Lung (tissue), 16 donors: Measurements from ENCODE around the gene ZNF480. TPM values are rescaled to one million over a fixed set of nuclear protein-coding genes. Genes with fewer than 3 reads are reported as not detected.
"Not testable (repeated sequence)": the region's sequence is repeated elsewhere in the genome, so short reads cannot be mapped to it uniquely, and the experiment has no call there.

Experiments used
- ATAC-seq: fragments of 200-7000 bp; cut with Tn5 transposase; one replicate; pipeline ENCODE4 v1.9.1; 2020; ENCODE audit warnings: moderate number of reproducible peaks; ENCODE audit not compliant: insufficient read depth, low FRiP score
- DNase-seq, 3 donors: peaks; one replicate each; pipeline ENCODE4 v3.0.0-alpha.2; 2013 to 2017
- H3K27ac ChIP-seq, 2 donors: one replicate each; pipeline ENCODE4 v1.5.1; 2013; ENCODE audit warnings: mild to moderate bottlenecking in 2 of 2, moderate library complexity in 2 of 2, control low read depth in 1 of 2, inconsistent platforms in 1 of 2, low read depth in 1 of 2, low read length in 1 of 2
- H3K27me3 ChIP-seq, 3 donors: one replicate each; pipeline ENCODE4 v1.5.1; 2013; ENCODE audit warnings: low read length in 2 of 3; ENCODE audit not compliant: control insufficient read depth in 3 of 3, insufficient read depth in 3 of 3
- H3K36me3 ChIP-seq, 4 donors: one replicate each; pipeline ENCODE4 v1.5.1; 2013; ENCODE audit warnings: low read length in 4 of 4, mild to moderate bottlenecking in 1 of 4, moderate library complexity in 1 of 4; ENCODE audit not compliant: control insufficient read depth in 4 of 4, insufficient read depth in 4 of 4
- H3K4me1 ChIP-seq, 5 donors: one replicate each; pipeline ENCODE4 v1.5.1; 2013; ENCODE audit warnings: low read length in 5 of 5, mild to moderate bottlenecking in 2 of 5, moderate library complexity in 1 of 5; ENCODE audit not compliant: control insufficient read depth in 5 of 5, insufficient read depth in 5 of 5
- H3K4me3 ChIP-seq: one replicate; pipeline ENCODE4 v1.5.1; 2013; ENCODE audit warnings: mild to moderate bottlenecking, control low read depth, moderate library complexity
- H3K9ac ChIP-seq, 2 donors: one replicate each; pipeline ENCODE4 v1.5.1; 2013; ENCODE audit warnings: low read length in 2 of 2, control low read depth in 1 of 2; ENCODE audit not compliant: insufficient read depth in 1 of 2
- H3K9me3 ChIP-seq, 4 donors: one replicate each; pipeline ENCODE4 v1.5.1; 2013; ENCODE audit warnings: low read length in 3 of 4, mild to moderate bottlenecking in 1 of 4, moderate library complexity in 1 of 4; ENCODE audit not compliant: control insufficient read depth in 4 of 4, insufficient read depth in 3 of 4
- CTCF ChIP-seq: IDR thresholded peaks from 2 replicates; pipeline ENCODE4 v1.5.1; 2012; ENCODE audit warnings: mild to moderate bottlenecking; ENCODE audit errors: control extremely low read depth, extremely low read depth
- WGBS, 2 donors: extraction: QIAGEN DNeasy Blood & Tissue Kit; methylation state at CpG; one replicate each; pipeline ENCODE4 v1.1.7; 2013; 5-methylcytosine and 5-hydroxymethylcytosine counted together
- long read RNA-seq, 5 donors: transcript quantifications; one replicate each; lab custom pipeline, GENCODE V29; 2026
- polyA plus RNA-seq, 2 donors: library from polyadenylated mRNA; stranded (reverse); fragments of 200-250 nt; gene quantifications; one replicate each; pipeline ENCODE4 v1.2.1, GENCODE V29; 2013
- total RNA-seq, 2 donors: library from RNA; depleted of rRNA in 1 of 2; stranded (reverse); fragments of >200 nt in 1 of 2; gene quantifications; one replicate each; pipeline ENCODE4 v1.2.1, GENCODE V29; 2014 to 2021
- donor health status: control.
- donor health status: control.
- donor health status: Bipolar disorder and iron deficiency.
- donor health status: healthy.
- donor health status: DM: yes; HTN: yes; CAD: no.

The ZNF480 gene
- total RNA-seq: 10 to 100 TPM in 1 of 2 donors, 1 to 10 TPM in 1; 8.3 to 10.9 TPM
- 10 to 100 TPM in 1 of 2 donors, 1 to 10 TPM in 1; 3.5 to 10.8 TPM for polyA plus RNA-seq
- long read RNA-seq, donor 1, full-length matches to known transcripts: 2 of 2 reads
- long read RNA-seq, donor 1, partial matches to known transcripts: 0 of 2 reads
- long read RNA-seq, donor 1, other reads (novel, unspliced or antisense): 0 of 2 reads
- long read RNA-seq, donor 2, full-length matches to known transcripts: 3 of 3 reads
- long read RNA-seq, donor 2, partial matches to known transcripts: 0 of 3 reads
- long read RNA-seq, donor 2, other reads (novel, unspliced or antisense): 0 of 3 reads
- long read RNA-seq, donor 3, full-length matches to known transcripts: 2 of 2 reads
- long read RNA-seq, donor 3, partial matches to known transcripts: 0 of 2 reads
- long read RNA-seq, donor 3, other reads (novel, unspliced or antisense): 0 of 2 reads
- long read RNA-seq, donor 4: 0 reads
- long read RNA-seq, donor 5, full-length matches to known transcripts: 5 of 5 reads
- long read RNA-seq, donor 5, partial matches to known transcripts: 0 of 5 reads
- long read RNA-seq, donor 5, other reads (novel, unspliced or antisense): 0 of 5 reads

GRCh38 chr19:52296773-52297600 lies at the start of gene ZNF480:
ZNF480 (plus strand) TSS chr19:52297169; CDS start chr19:52300413, 3,244 bp downstream.
- no peaks in the 10 kb centered on the region for H3K27me3 ChIP-seq
- H3K9ac ChIP-seq: peak within 1 kb of the TSS; percentile 80 to 86
- H3K9me3 ChIP-seq: peaks cover 0 to 13% (median 2%) of the 10 kb centered on the region in 4 donors
- 0 to 1% methylated on average over 49 to 62 of the region's 75 CpGs for WGBS, 2 donors
- TF ChIP-seq CTCF: no peak
- peak within 1 kb of the TSS; percentile 96 to 98 for H3K27ac ChIP-seq
- peaks cover 8 to 25% (median 20%) of the 10 kb centered on the region in 4 donors for H3K36me3 ChIP-seq
- DNase-seq (peak; percentile 80 to 88 (median 86)), ATAC-seq (peak; percentile 74)
- peak within 1 kb of the TSS; percentile 88 for H3K4me3 ChIP-seq
- H3K4me1 ChIP-seq: peaks cover 0 to 11% (median 4%) of the 10 kb centered on the region in 5 donors

GRCh38 chr19:52248241-52248640 lies 48.7 kb upstream of the ZNF480 start:
- no peak overlapping the region for H3K4me3 ChIP-seq
- no peaks in the 10 kb centered on the region for H3K36me3 ChIP-seq
- no peaks in the 10 kb centered on the region for H3K27me3 ChIP-seq
- ATAC-seq (no peak), DNase-seq (peak; percentile 38 to 52 (median 48))
- H3K27ac ChIP-seq: no peak overlapping the region
- WGBS, 2 donors: 9 to 14% methylated on average over 6 of the region's 6 CpGs
- peak; percentile 43 for TF ChIP-seq CTCF
- no peak overlapping the region for H3K9ac ChIP-seq
- H3K9me3 ChIP-seq: no peaks in the 10 kb centered on the region
- no peaks in the 10 kb centered on the region for H3K4me1 ChIP-seq

GRCh38 chr19:52258426-52258825 lies 38.5 kb upstream of the ZNF480 start:
- no peak for TF ChIP-seq CTCF
- ATAC-seq (no peak), DNase-seq (no peak)
- H3K9me3 ChIP-seq: peaks cover 0 to 3% (median 0%) of the 10 kb centered on the region in 4 donors
- no peak overlapping the region for H3K4me3 ChIP-seq
- H3K9ac ChIP-seq: no peak overlapping the region
- H3K27ac ChIP-seq: no peak overlapping the region
- no peaks in the 10 kb centered on the region for H3K4me1 ChIP-seq
- H3K36me3 ChIP-seq: no peaks in the 10 kb centered on the region
- H3K27me3 ChIP-seq: no peaks in the 10 kb centered on the region
- WGBS, 2 donors: 96 to 97% methylated on average over 5 of the region's 5 CpGs

DNA sequence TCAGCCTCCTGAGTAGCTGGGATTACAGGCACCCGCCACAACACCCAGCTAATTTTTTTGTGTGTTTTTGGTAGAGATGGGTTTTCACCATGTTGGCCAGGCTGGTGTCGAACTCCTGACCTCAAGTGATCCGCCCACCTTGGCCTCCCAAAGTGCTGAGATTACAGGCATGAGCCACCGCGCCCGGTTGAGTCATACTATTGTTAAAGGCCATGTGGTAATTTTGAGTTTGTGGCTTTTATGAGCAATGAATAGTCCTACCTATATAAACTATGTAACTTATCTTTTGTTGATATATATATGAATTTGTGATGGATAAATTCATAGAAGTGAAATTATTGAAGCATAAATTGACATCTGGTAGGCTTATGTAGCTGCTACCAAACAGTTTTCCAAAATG lies 31.4 kb upstream of the ZNF480 start:
- H3K9me3 ChIP-seq, H3K9ac ChIP-seq, DNase-seq, H3K27me3 ChIP-seq, ATAC-seq, H3K27ac ChIP-seq, H3K36me3 ChIP-seq, H3K4me1 ChIP-seq, H3K4me3 ChIP-seq: not testable (repeated sequence)
- 93 to 94% methylated on average over 6 of the region's 6 CpGs for WGBS, 2 donors
